WERI-Rb-1 (cell line): ENCODE measurements around the gene KDM6B.
A peak's percentile ranks its signal among the peaks of the same experiment; 100 is the strongest.
"Not testable (repeated sequence)": the region's sequence is repeated elsewhere in the genome, so short reads cannot be mapped to it uniquely, and the experiment has no call there.

Source experiments
- DNase-seq: peaks from one replicate; pipeline ENCODE4 v3.0.0-alpha.2; 2020
- H3K27ac ChIP-seq: fragments of 250-450 bp; sonication (Bioruptor Pico); 2 replicates; pipeline ENCODE4 v1.5.1; 2020; ENCODE audit warnings: mild to moderate bottlenecking, moderate library complexity
- H3K27me3 ChIP-seq: fragments of 250-450 bp; sonication (Bioruptor Pico); 2 replicates; pipeline ENCODE4 v1.5.1; 2021; ENCODE audit warnings: mild to moderate bottlenecking, low read depth, moderate library complexity; ENCODE audit not compliant: insufficient read depth, severe bottlenecking
- H3K36me3 ChIP-seq: fragments of 250-450 bp; sonication (Bioruptor Pico); 2 replicates; pipeline ENCODE4 v1.5.1; 2020; ENCODE audit warnings: mild to moderate bottlenecking, moderate library complexity
- H3K4me3 ChIP-seq: 2 replicates; pipeline ENCODE4 v1.5.1; 2011; ENCODE audit warnings: low read depth, mild to moderate bottlenecking, control low read depth, low read length
- H3K9me3 ChIP-seq: fragments of 250-450 bp; sonication (Bioruptor Pico); 2 replicates; pipeline ENCODE4 v1.5.1; 2021; ENCODE audit warnings: mild to moderate bottlenecking, moderate library complexity; ENCODE audit not compliant: severe bottlenecking
- TF ChIP-seq, protein P1 (sequence below): IDR thresholded peaks from 2 replicates; pipeline ENCODE4 v1.5.1; 2011; ENCODE audit warnings: low read depth, mild to moderate bottlenecking, control low read depth, inconsistent platforms, low read length

Gene KDM6B

GRCh38 chr17:7858522-7858810 is 24.4 kb downstream of the KDM6B start:
- peak; percentile 64 for DNase-seq
- TF ChIP-seq, protein P1, sequence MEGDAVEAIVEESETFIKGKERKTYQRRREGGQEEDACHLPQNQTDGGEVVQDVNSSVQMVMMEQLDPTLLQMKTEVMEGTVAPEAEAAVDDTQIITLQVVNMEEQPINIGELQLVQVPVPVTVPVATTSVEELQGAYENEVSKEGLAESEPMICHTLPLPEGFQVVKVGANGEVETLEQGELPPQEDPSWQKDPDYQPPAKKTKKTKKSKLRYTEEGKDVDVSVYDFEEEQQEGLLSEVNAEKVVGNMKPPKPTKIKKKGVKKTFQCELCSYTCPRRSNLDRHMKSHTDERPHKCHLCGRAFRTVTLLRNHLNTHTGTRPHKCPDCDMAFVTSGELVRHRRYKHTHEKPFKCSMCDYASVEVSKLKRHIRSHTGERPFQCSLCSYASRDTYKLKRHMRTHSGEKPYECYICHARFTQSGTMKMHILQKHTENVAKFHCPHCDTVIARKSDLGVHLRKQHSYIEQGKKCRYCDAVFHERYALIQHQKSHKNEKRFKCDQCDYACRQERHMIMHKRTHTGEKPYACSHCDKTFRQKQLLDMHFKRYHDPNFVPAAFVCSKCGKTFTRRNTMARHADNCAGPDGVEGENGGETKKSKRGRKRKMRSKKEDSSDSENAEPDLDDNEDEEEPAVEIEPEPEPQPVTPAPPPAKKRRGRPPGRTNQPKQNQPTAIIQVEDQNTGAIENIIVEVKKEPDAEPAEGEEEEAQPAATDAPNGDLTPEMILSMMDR = peak; percentile 50; the same call in 1 of the 2 replicates
- Histone ChIP-seq H3K27me3 (no peaks in the 10 kb centered on the region), H3K4me3 (peak overlapping the region; percentile 88), H3K27ac (no peak overlapping the region; the same call in none of the 2 replicates), H3K36me3 (peaks cover 17% of the 10 kb centered on the region), H3K9me3 (no peaks in the 10 kb centered on the region)

DNA sequence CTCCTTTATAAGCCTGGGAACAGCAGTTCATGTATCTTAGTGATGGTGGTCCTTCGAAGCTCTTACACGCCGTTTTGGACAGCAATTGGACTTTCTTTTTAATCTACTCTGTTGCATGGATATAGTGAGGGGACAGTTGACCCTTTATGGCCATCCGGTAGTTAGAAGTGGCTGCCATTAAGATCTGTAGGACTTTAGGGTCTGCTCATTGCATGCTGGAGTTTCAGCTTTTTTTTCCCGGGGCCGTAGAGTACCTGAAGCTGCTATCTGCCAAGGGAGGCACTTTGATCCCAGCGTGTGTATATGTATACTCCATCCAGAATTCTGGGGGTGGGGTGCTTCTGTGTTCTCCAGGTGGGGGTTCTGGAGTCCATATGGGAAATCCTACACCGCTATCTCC is 25.0 kb downstream of the KDM6B start:
- Histone ChIP-seq H3K9me3 (no peaks in the 10 kb centered on the region), H3K27ac (no peak overlapping the region), H3K4me3 (peak overlapping the region; percentile 88; the same call in 1 of the 2 replicates), H3K27me3 (no peaks in the 10 kb centered on the region), H3K36me3 (peaks cover 17% of the 10 kb centered on the region)
- TF ChIP-seq, protein P1 = no peak
- DNase-seq = no peak

- Histone ChIP-seq H3K27ac (no peak overlapping the region), H3K36me3 (peaks cover 24% of the 10 kb centered on the region), H3K4me3 (no peak overlapping the region), H3K27me3 (no peaks in the 10 kb centered on the region), H3K9me3 (no peaks in the 10 kb centered on the region)
- TF ChIP-seq, protein P1 = peak; percentile 56
- DNase-seq = peak; percentile 53
Observed at GRCh38 chr17:7862692-7863437, 28.8 kb downstream of the KDM6B start.

DNA sequence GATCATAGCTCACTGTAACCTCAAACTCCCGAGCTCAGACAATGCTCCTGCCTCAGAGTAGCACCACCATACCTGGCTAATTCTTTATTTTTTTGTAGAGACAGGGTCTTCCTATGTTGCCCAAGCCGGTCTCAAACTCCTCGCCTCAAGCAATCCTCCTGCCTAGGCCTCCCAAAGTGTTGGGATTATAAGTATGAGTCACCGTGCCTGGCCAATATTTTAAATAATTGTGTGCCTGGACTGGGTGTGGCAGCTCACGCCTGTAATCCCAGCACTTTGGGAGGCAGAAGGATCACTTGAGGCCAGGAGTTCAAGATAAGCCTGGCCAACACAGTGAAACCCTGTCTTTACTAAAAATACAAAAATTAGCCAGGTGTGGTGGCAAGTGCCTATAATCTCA is 30.4 kb downstream of the KDM6B start:
- not testable (repeated sequence) for H3K27ac ChIP-seq

GRCh38 chr17:7864995-7865650 is 31.1 kb downstream of the KDM6B start:
- H3K36me3 ChIP-seq = peaks cover 20% of the 10 kb centered on the region
- no peak overlapping the region for H3K4me3 ChIP-seq
- H3K27me3 ChIP-seq = no peaks in the 10 kb centered on the region
- H3K27ac ChIP-seq = no peak overlapping the region
- DNase-seq = no peak
- H3K9me3 ChIP-seq = no peaks in the 10 kb centered on the region
- TF ChIP-seq, protein P1 = no peak

More for the DNA sequence above, 30.4 kb downstream of the KDM6B start:
- not testable (repeated sequence) for H3K9me3 ChIP-seq, H3K4me3 ChIP-seq, H3K27me3 ChIP-seq, DNase-seq
- H3K36me3 ChIP-seq = peaks cover 24% of the 10 kb centered on the region

DNA sequence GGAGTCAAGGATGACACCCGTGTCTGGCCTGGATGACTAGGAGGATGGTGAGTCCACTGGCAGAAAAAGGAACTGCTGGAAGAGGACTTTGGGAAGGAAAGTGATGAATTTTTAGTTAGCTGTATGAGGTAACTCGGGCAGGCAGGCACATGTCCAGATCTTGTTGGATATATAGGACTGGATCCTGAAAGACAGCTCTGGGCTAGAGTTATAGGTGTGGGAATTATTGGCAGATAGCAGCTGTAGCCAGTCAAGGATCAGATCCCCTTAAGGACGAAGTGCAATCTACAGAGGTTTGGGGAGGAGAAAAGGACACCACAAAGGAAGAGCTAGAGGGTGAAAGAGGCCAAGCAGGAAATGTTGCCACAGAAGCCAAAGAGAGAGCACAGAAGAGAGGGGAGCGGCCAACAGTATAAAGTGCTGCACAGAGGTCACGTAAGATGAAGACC is 33.9 kb downstream of the KDM6B start:
- H3K36me3 ChIP-seq = peaks cover 33% of the 10 kb centered on the region
- H3K4me3 ChIP-seq = no peak overlapping the region

More for the DNA sequence above, 33.9 kb downstream of the KDM6B start:
- TF ChIP-seq, protein P1 = no peak
- no peaks in the 10 kb centered on the region for H3K27me3 ChIP-seq
- no peaks in the 10 kb centered on the region for H3K9me3 ChIP-seq
- no peak overlapping the region for H3K27ac ChIP-seq
- DNase-seq = no peak
